GM08714 (cell line): ENCODE measurements around the gene FBXO33.

Experiments used
- H3K4me3 ChIP-seq: fragments of 200-500 bp; sonication (Bioruptor generic); 2 replicates; pipeline ENCODE4 v1.5.1; 2014; ENCODE audit warnings: mild to moderate bottlenecking, low read length, inconsistent platforms
- ZNF274 ChIP-seq: IDR thresholded peaks from 2 replicates; pipeline ENCODE4 v1.6.1; 2012; ENCODE audit warnings: mild to moderate bottlenecking, low read depth, low read length

Gene FBXO33

DNA sequence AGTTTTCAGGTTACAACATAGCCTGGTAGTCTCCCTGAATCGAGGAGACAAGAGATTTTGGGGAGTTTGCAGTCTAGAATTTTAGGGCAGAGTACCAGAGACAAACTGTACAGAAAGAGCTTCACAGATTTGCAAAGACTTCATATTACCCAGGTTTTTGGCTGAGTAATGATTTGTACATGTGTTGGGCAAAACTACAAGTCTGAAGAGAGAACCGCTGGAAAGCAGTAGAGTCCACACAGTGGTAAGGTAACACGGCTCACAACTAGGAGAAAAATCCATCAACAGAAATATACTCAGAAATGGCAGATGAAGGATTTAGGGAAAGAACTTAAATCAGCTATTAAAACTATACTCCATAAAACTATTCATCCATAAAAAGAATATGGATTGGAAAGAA is 25.7 kb downstream of the FBXO33 start:
- TF ChIP-seq ZNF274: no peak
- no peak overlapping the region for H3K4me3 ChIP-seq

DNA sequence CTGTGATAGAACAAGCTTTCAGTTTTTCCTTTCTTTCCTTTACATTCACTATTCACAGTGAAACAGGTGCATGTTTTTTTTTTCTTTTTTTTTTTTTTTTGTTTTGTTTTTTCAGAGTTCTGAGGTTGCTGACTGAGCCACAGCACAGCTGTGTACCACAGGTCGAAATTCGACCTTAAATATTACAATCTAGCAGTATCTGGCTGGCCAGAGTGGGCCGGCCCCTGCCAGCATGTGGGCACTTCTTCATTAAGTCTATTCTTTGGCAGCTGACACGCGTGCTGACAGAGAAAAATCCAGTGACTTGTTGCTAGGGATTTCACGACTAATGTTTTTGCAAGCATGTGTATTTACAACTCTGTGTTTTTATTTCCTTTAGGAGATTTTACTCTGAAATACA is 33.9 kb downstream of the FBXO33 start:
- H3K4me3 ChIP-seq: no peak overlapping the region
- no peak for TF ChIP-seq ZNF274

DNA sequence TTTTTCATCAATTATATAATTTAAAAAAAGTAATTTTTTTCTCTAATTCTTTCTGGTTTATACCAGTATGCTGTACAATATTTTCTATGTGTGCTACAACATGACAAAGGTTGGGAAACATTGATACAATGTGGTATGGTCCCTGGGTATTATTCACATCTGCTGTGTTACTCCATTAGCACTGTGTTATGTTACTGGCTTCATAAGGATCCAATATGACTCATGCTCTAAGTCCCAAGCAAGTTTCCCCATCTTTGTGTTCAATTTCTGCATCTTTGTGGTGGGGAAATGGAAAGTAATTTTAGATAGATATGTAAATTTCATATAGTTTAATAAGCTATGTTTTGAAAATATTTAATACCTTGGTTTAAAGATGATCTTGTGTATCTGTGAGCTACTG is 35.8 kb downstream of the FBXO33 start:
- no peak for TF ChIP-seq ZNF274
- H3K4me3 ChIP-seq: no peak overlapping the region

DNA sequence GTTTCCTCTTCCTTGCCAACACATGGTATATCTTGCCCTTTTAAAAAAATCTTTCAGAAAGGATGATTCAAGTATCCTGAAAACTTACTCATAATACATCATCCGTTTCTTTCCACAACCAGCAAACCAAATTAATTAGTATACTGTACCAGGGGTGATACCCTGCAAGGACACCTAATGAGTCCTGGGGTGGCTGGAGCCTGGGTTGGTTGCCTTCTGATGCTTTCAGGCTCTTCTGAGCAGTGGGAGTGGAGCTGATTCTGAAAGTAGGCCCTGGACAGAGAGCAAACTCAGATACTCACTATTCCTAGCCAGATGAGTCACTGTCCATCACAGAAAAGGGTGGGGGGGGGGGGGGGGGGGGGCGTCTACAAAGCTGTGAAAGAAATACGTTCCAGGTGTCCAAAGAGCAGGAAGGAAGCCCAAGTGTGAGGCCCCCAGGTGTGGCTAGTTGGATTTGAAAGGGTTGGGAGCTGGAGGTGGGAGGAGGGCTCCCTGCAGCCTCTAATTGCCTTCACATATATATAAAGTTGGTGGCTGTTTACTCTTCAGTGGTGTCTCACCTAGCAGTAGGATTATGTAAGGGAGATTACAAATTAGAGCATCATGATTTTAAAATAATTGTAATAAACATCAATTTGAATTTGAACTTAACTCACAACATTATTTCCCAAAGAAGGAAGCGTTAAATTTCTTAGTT is 36.5 kb downstream of the FBXO33 start:
- TF ChIP-seq ZNF274: no peak
- no peak overlapping the region for H3K4me3 ChIP-seq

DNA sequence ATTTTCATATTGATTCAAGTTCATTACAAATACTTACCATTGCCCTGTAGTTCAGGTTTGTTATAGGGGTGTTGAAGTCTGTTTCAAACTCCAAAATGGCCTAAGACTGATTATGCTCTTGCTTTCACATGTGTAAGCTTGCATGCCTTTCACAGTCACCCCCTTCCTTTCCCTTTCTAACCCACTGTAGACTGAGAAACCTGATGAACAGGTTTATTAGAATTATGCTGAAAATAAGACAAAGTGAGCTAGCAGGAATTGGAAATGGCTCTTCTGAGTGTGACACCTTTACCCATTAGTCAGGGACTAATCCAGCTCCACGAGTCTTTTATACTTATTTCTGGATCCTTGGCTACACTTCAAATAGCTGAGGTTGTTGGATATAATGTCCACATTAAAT is 38.9 kb downstream of the FBXO33 start:
- H3K4me3 ChIP-seq: no peak overlapping the region
- no peak for TF ChIP-seq ZNF274

DNA sequence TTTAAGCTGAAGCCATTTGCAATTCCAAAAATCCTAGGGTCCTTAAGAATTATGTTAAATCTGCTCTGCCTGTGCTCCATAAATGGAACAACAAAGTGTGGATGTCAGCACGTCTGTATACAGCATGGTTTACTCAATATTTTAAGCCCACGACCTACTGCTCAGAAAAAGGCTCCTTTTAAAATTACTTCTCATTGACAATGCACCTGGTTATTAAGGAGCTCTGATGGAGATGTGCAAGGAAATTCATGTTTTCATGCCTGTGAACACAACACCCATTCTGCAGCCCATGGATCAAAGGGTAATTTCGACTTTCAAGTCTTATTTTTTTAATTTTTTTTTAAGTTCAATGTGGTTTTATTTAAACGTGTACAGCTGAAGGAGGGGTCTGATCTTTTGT is 48.1 kb downstream of the FBXO33 start:
- no peak for TF ChIP-seq ZNF274

DNA sequence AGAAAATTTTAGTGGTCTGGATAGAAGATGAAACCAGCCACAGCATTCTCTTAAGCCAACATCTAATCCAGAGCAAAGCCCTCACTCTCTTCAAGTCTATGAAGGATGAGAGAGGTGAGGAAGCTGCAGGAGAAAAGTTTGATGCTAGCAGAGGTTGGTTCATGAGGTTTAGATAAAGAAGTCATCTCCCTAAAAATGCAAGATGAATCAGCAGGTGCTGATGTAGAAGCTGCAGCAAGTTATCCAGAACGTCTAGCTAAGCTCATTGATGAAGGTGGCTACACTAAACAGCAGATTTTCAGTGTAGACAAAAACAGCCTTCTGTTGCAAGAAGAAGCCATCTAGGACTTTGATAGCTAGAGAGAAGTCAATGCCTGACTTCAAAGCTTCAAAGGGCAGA is 48.5 kb downstream of the FBXO33 start:
- TF ChIP-seq ZNF274: no peak
- H3K4me3 ChIP-seq: no peak overlapping the region

More for the DNA sequence above, 48.1 kb downstream of the FBXO33 start:
- no peak overlapping the region for H3K4me3 ChIP-seq

DNA sequence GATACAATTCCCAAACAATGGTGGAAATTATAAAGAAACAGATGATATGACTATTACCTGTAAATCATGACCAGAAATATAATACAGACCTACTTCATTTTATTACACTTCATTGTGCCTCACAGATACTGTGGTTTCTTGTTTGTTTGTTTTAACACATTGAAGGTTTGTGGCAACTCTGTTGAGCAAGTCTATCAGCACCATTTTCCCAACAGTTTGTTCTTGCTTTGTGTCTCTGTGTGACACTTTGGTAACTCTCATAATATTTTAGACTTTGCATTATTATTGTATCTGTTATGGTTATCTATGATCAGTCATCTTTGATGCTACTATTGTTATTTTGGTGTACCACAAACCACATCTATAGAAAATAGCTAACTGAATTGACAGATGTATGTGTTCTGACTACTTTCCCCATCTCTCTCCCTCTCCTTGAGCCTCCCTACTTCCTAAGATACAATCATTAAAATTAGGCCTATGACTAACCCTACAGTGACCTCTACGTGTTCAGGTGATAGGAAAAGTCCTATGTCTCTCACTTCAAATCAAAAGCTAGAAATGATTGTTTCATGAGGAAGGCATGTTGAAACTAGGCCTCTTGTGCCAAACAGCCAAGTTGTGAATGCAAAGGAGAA is 49.1 kb downstream of the FBXO33 start:
- no peak for TF ChIP-seq ZNF274
- no peak overlapping the region for H3K4me3 ChIP-seq

DNA sequence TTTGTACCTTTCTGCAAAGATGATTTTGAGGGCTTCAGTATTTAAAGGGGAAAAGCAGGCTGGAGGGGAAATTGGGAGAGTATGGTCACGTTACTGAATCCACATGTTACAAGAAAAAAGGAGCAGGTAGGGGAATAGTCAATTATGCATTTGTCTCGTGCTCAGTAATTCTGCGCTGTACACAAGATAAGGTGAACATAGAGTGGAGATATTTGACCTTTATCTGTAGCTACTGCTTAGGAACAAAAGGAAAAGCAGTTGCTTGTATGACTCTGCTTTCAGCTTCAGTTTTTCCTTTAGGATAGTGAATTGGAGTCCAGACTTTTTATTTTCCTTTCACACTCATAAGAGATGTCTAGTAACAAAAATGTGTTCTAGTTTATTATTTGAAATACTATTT is 49.8 kb downstream of the FBXO33 start:
- H3K4me3 ChIP-seq: no peak overlapping the region
- TF ChIP-seq ZNF274: no peak

DNA sequence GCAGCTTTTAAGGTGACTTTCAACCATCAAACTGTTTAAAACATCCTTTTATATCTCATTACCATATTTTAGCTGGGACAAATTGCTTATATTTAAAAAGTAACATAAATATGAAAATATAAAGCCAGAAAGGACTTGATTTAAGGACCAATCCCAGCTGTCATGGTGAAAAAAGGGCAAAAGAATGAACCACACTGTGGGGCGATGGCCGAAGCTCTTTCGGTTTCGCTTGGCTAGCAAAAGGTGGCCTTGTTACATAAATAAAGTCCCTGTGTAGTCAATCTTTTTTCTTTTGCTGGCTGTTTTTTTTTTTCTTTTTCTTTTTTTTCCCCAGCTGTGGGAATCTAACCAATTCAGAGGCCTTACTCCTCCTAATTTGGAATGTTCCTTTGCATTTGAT is 50.9 kb downstream of the FBXO33 start:
- no peak overlapping the region for H3K4me3 ChIP-seq

DNA sequence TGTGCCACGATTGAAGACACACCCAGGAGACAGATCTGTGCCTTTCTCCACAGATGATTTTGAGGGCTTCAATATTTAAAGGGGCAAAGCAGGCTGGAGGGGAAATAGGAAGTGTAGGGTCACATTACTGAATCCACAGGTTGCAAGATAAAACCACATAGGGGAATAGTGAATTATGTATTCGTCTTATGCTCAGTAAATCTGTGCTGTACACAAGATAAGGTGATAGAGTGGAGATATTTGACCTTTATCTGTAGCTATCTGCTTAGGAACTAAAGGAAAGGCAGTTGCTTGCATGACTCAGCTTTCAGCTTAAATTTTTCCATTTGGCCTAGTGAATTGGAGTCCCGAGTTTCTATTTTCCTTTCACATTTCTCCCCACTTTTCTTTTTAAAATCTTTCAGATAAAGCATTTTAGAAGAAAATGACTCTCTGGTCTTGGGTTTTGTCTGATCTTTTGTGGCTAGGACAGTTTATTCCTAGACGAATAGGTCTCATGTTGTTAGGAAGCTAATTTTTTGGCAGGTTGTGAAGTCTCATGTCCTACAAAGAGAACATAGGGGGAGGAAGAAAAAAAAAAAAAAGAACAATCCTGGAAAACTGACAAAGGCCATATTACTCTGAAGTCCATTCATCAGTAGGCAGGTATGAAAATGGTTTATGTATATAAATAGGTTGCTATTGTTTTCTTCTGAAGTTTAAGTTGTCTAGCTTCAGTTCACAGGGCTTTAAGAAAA is 55.4 kb downstream of the FBXO33 start:
- no peak overlapping the region for H3K4me3 ChIP-seq
- no peak for TF ChIP-seq ZNF274

More for the DNA sequence above, 50.9 kb downstream of the FBXO33 start:
- TF ChIP-seq ZNF274: no peak

DNA sequence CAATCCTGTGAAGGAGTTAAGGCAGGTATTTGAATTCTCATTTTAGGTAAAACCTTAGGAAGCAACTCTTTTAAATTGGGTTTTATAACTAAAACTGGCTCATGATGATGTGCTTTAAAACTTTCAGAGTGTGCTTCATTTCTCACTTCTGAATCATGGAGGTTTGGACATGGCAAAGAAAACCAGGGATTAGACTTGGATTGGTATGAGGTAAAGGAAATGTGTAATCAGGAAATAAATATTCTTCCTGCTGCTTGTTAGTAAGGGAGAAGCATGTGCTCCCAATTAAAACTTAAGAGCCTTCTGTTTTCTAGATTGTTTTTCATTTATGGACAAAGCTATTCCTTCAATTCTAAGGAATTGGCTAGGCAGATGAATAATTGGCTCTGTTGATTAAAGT is 57.4 kb downstream of the FBXO33 start:
- H3K4me3 ChIP-seq: no peak overlapping the region
- TF ChIP-seq ZNF274: no peak

DNA sequence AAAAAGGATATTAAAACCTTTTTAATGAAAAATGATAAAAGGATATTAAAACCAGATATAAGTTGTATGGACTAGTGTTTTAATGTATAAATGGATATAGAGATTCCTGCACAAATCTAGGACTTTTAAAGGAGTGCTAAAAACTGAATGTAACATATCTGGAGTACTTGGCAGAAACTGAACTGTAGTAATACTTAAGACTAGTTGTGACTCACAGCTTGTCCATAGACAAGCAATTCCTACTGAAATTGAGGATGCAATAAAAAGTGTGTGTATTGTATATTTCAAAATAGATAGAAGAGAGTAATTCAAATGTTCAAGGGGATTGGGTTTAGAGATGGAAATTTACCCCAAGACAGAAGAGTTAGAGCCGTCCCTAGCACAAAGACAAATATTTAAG is 59.6 kb downstream of the FBXO33 start:
- H3K4me3 ChIP-seq: no peak overlapping the region
- TF ChIP-seq ZNF274: no peak

DNA sequence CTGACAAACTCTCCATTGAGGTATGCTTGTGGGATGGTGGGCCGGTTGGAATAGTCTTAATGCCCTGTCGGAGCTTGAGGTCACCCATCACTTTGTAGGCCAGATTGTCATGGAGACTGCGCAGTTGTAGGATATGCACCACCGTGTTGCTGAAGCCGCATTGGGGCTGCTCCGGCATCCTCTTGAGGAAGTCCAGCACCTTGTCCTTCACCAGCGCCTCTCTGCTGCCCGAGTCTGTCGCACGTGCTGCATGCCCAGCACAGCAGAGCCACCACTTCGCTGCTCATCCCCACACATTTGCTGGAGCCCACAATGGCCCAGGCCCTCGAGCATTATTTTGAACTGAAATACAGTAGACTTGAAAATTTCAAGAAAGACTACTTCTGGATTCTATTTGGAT is 61.8 kb downstream of the FBXO33 start:
- H3K4me3 ChIP-seq: no peak overlapping the region
- TF ChIP-seq ZNF274: no peak

DNA sequence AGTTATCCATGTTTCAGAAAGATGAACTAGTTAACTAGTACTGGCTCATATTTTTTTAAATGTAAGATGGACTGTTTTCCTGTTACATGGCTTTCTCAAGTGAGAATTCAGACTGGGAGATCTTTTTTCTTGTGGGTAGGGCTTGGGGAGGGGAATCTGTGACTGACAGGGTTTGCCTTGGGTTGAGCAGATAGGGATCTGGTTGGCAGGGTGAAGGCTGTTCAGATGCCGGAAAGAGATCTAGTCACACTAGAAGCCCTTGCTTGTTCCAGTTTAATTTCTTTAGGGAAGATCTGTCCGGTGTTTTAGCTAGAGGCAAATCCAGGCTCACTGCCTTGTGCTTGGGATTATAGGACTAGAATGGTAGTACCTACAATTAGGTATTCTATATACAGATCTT is 63.2 kb downstream of the FBXO33 start:
- no peak for TF ChIP-seq ZNF274
- no peak overlapping the region for H3K4me3 ChIP-seq
